K562 (cell line): ENCODE measurements around the gene CFAP70. TPM values are rescaled to one million over a fixed set of nuclear protein-coding genes. Genes with fewer than 3 reads are reported as not detected.

Experiments used
- BRD4 ChIP-seq: fragments of 200-600 bp; sonication (generic); IDR thresholded peaks from 2 replicates; pipeline ENCODE4 v1.6.1; 2017; ENCODE audit warnings: inconsistent platforms
- CBX2 ChIP-seq: fragments of 200-600 bp; sonication (generic); IDR thresholded peaks from one replicate; pipeline ENCODE4 v1.6.1; 2012; ENCODE audit warnings: mild to moderate bottlenecking, low read length, inconsistent platforms; ENCODE audit not compliant: insufficient read depth, poor library complexity, severe bottlenecking
- DPF2 ChIP-seq: fragments of 450-650 bp; IDR thresholded peaks from 2 replicates; pipeline ENCODE4 v1.6.1; 2016
- HIVEP1 ChIP-seq: fragments of 250-450 bp; sonication (Bioruptor Pico); IDR thresholded peaks from 2 replicates; pipeline ENCODE4 v1.4.0; 2020; ENCODE audit warnings: mild to moderate bottlenecking
- KDM2B ChIP-seq: fragments of 250-450 bp; sonication (Bioruptor Pico); IDR thresholded peaks from 2 replicates; pipeline ENCODE4 v1.8.0; 2021; ENCODE audit warnings: mild to moderate bottlenecking, moderate library complexity
- MCM2 ChIP-seq: fragments of 450-650 bp; IDR thresholded peaks from 2 replicates; pipeline ENCODE4 v1.6.1; 2017; ENCODE audit warnings: low read depth, mild to moderate bottlenecking
- MCM5 ChIP-seq: fragments of 450-650 bp; IDR thresholded peaks from 2 replicates; pipeline ENCODE4 v1.6.1; 2016; ENCODE audit warnings: low read depth
- PHF8 ChIP-seq: fragments of 200-600 bp; sonication (generic); IDR thresholded peaks from 2 replicates; pipeline ENCODE4 v1.6.1; 2012; ENCODE audit warnings: mixed run types, mild to moderate bottlenecking, inconsistent platforms, low read length, moderate library complexity, borderline replicate concordance
- POLR2H ChIP-seq: IDR thresholded peaks from 2 replicates; pipeline ENCODE4 v1.6.1; 2016; ENCODE audit warnings: missing genetic modification characterization, low read depth, mild to moderate bottlenecking, control low read depth, missing compliant biosample characterization, moderate library complexity
- RBBP5 ChIP-seq: fragments of 200-600 bp; sonication (generic); IDR thresholded peaks from 2 replicates; pipeline ENCODE4 v1.6.1; 2012; ENCODE audit warnings: borderline replicate concordance, mild to moderate bottlenecking, low read length, control low read depth, inconsistent platforms; ENCODE audit not compliant: insufficient read depth, poor library complexity, severe bottlenecking
- RCOR1 ChIP-seq, 2 experiments: IDR thresholded peaks; 2 replicates each; pipeline ENCODE4 v1.6.1; 2012; ENCODE audit warnings: low read depth in 2 of 2, low read length in 2 of 2, borderline replicate concordance in 1 of 2, improper control_type of control experiment in 1 of 2
- SREBF1 ChIP-seq: fragments of 150-350 bp; IDR thresholded peaks from 2 replicates; pipeline ENCODE4 v1.6.1; 2014; ENCODE audit warnings: antibody characterized with exemption, low read depth, low read length, borderline replicate concordance
- SRSF7 ChIP-seq: fragments of 200-400 bp; formaldehyde crosslinking; optimal IDR thresholded peaks from 2 replicates; pipeline ENCODE3; 2017; ENCODE audit warnings: mild to moderate bottlenecking, low read depth, low read length
- TAF1 ChIP-seq: IDR thresholded peaks from 2 replicates; pipeline ENCODE4 v1.6.1; 2011; ENCODE audit warnings: mild to moderate bottlenecking, low read length, moderate library complexity; ENCODE audit not compliant: insufficient read depth, control insufficient read depth, severe bottlenecking; ENCODE audit errors: extremely low read depth
- XRCC3 ChIP-seq: fragments of 450-650 bp; IDR thresholded peaks from 2 replicates; pipeline ENCODE4 v1.6.1; 2017; ENCODE audit warnings: mild to moderate bottlenecking, moderate library complexity
- ZBTB26 ChIP-seq: fragments of 450-650 bp; formaldehyde crosslinking; IDR thresholded peaks from 2 replicates; pipeline ENCODE4 v1.4.0; 2022; ENCODE audit warnings: missing genetic modification characterization
- ZKSCAN3 ChIP-seq: fragments of 250-450 bp; sonication (Bioruptor Pico); IDR thresholded peaks from 2 replicates; pipeline ENCODE4 v1.4.0; 2020
- ZNF224 ChIP-seq: sonication (generic); formaldehyde crosslinking; IDR thresholded peaks from 2 replicates; pipeline ENCODE4 v1.8.0; 2022; ENCODE audit warnings: mild to moderate bottlenecking, missing genetic modification reagents
- ZNF24 ChIP-seq: fragments of 450-650 bp; IDR thresholded peaks from 2 replicates; pipeline ENCODE4 v1.6.1; 2016
- ZNF449 ChIP-seq: fragments of 250-450 bp; sonication (Bioruptor Pico); IDR thresholded peaks from 2 replicates; pipeline ENCODE4 v1.8.0; 2022; ENCODE audit warnings: moderate library complexity, mild to moderate bottlenecking, inconsistent platforms
- ZNF57 ChIP-seq: fragments of 450-650 bp; formaldehyde crosslinking; IDR thresholded peaks from 2 replicates; pipeline ENCODE4 v1.4.0; 2020; ENCODE audit warnings: mild to moderate bottlenecking, moderate library complexity
- ZSCAN29 ChIP-seq: fragments of 450-650 bp; IDR thresholded peaks from 2 replicates; pipeline ENCODE4 v1.6.1; 2017
- polyA plus RNA-seq, 8 experiments: library from polyadenylated mRNA; depleted of rRNA in 4 of 8; stranded (reverse) in 5 of 8; unstranded in 3 of 8; fragments of >200 nt; fragmentation: Nextera tagmentation in 2 of 8; fragmentation: Illumina TruSeq in 1 of 8; extraction: Ambion mirVana in 2 of 8; extraction: Trizol in 1 of 8; gene quantifications; 2 replicates each; pipeline versions ENCODE4 v1.2.1 to v1.2.3, GENCODE V29; 2011 to 2014; ENCODE audit warnings: inconsistent platforms in 1 of 8, missing spikeins in 1 of 8
- total RNA-seq, 7 experiments: library from RNA; depleted of rRNA in 6 of 7; stranded (reverse); fragments of >200 nt in 6 of 7; fragmentation: Illumina TruSeq in 2 of 7; extraction: Trizol in 2 of 7; gene quantifications; 2 replicates each; pipeline versions ENCODE4 v1.2.1 to v1.2.3, GENCODE V29; 2011 to 2021; ENCODE audit warnings: low replicate concordance in 1 of 7
- TF ChIP-seq, protein P1 (sequence below): fragments of 250-450 bp; sonication (Bioruptor Pico); IDR thresholded peaks from 2 replicates; pipeline ENCODE4 v1.5.0; 2021; ENCODE audit warnings: mild to moderate bottlenecking, moderate library complexity

The CFAP70 gene
- total and polyA plus RNA-seq, 9 of the 15 experiments (the other 6 are each of a cell fraction or from before 2014, with no cell fraction given), result 0.27 to 1.6 (median 0.86) TPM

- TF ChIP-seq, protein P1, sequence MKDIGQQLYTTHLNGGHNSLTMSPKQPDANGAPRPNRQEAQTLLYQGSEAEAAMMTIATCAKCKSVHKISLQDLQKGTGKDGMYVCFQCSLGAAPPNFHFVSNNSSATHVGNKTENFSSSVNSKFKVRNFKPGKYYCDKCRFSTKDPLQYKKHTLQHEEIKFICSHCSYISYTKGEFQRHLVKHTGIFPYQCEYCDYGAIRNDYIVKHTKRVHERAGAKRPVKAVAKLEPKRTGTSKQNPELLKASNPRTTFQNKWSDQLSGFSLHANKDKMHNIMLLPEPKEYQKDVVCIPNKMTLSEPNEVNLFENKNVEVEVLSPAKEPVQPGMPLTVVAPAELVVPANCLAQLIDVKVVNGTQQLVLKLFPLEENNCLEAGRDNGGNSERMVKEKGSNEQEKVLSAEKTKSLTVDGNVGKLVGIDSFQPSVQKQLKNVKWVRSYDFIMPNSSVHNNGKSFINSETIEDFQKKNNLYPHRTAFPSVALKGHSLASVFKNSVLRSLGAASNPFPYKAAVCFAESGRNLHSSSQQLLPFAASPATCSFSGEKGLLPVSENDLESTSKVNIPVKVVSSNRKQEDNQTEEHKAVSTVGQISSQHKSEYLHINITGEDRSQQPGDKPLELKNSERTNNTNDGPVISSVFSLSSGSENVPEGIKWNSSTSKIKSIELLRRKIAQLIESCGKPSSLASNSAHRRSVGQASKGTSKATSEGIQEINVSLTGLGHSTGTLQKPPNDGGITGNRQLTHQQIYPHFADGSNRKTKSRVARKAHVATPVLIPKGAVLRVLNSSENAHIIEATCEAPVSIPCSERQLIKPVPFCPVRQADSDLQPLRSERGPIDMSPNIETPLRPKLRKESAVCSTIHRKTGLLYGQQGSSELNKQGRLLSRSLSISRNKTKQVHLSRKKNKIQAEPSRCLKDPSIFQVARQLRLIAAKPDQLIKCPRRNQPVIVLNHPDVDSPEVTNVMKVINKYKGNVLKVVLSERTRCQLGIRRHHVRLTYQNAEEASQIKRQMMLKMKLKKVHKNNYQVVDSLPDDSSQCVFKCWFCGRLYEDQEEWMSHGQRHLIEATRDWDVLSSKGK, result no peak
- TF ChIP-seq ZNF224 (0 out of 2 replicates have a peak, but pooled peaks have one; percentile 37), MCM5 (no peak), ZSCAN29 (no peak; the same call in 1 of the 2 replicates), CBX2 (no peak), HIVEP1 (CRISPR knock-in tag) (no peak), ZBTB26 (CRISPR knock-in tag) (0 out of 2 replicates have a peak, but pooled peaks have one; percentile 78), MCM2 (no peak), DPF2 (peak; percentile 53), ZNF24 (no peak), BRD4 (peak; percentile 91; the same call in 1 of the 2 replicates), KDM2B (peak; percentile 72; the same call in 1 of the 2 replicates), ZNF449 (CRISPR knock-in tag) (no peak), RCOR1 (IDR thresholded peaks at IDR 0.05; ENCODE audit: borderline replicate concordance in 1 of 2, low read depth in 2 of 2, low read length in 2 of 2) (0 out of 4 replicates have a peak, but pooled peaks of 1 of the 2 experiments have one; percentile 23), SREBF1 (no peak), RBBP5 (peak; percentile 96), PHF8 (peak; percentile 98), SRSF7 (no peak), ZKSCAN3 (CRISPR knock-in tag) (no peak), POLR2H (peak; percentile 95), XRCC3 (no peak), TAF1 (peak; percentile 96), ZNF57 (CRISPR knock-in tag) (peak; percentile 62; the same call in 1 of the 2 replicates)
Observed at GRCh38 chr10:73252445-73253224, 106.0 kb downstream of the CFAP70 start, which contains the start of gene MRPS16 (continued).
